Sigmoid colon (tissue), 4 donors: ENCODE measurements around the gene HOXB6.

Experiments
- CTCF ChIP-seq, 4 experiments: fragments of 450-650 bp in 3 of 4; fragments of 200-600 bp in 1 of 4; IDR thresholded peaks; one replicate each; pipeline ENCODE4 v1.5.1; 2016 to 2019; ENCODE audit warnings: antibody characterized with exemption in 4 of 4, mild to moderate bottlenecking in 3 of 4, moderate library complexity in 2 of 4
- EP300 ChIP-seq, 4 donors: sonication (generic); formaldehyde crosslinking; IDR thresholded peaks; one replicate each; pipeline ENCODE4 v1.6.1; 2017; ENCODE audit warnings: antibody characterized with exemption in 4 of 4
- POLR2A ChIP-seq, 2 donors: fragments of 450-650 bp; IDR thresholded peaks; one replicate each; pipeline ENCODE4 v1.6.1; 2016; ENCODE audit warnings: antibody characterized with exemption in 2 of 2, mild to moderate bottlenecking in 2 of 2, moderate library complexity in 2 of 2
- POLR2AphosphoS5 ChIP-seq, 4 donors: sonication (generic); formaldehyde crosslinking; IDR thresholded peaks; one replicate each; pipeline ENCODE4 v1.6.1; 2017; ENCODE audit warnings: antibody characterized with exemption in 4 of 4

DNA sequence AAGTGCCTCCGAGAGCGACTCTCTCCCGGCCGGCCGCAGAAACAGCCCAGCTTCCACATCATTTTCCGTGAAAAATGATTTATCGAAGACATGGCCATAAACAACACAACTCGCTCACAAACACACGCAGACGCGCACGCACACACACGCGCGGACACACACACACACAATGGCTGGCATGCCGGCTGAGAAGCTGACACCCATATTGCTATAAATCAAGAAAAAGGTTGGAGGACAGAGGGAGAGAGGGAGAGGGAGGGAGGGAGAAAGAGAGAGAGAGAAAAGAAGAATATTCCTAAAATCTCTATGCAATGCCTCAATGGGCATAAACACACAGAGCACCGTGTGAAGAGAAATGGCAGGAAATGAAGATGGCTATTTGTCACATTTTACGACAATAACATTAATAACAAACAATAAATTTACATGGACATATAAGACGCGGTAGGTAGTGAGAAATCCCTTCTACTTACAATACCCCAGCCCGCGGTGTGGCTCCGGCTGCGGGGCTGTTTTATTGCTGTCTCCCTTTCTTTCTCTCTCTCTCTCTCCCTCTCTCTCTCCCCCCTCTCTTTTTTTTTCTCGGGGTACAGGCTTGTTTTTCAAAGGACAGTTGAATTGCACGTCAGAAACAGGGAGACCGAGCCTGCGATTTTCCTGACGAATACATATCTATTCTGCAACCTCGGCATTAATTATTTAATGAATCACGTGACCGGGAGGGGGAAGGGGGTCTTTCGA lies 36.1 kb downstream of the HOXB6 start:
- TF ChIP-seq POLR2A (IDR thresholded peaks at IDR 0.05) (no peak), POLR2AphosphoS5 (IDR thresholded peaks at IDR 0.05) (peak in 2 of 4 donors; percentile 60 to 63), CTCF (IDR thresholded peaks at IDR 0.05) (no peak), EP300 (IDR thresholded peaks at IDR 0.05) (peak in 1 of 4 donors; percentile 19)
